SU-DHL-6 (cell line): Measurements from ENCODE around the gene HNF1B.
"Not testable (repeated sequence)": the region's sequence is repeated elsewhere in the genome, so short reads cannot be mapped to it uniquely, and the experiment has no call there.

Experiments used
- H2AFZ ChIP-seq: fragments of 200-600 bp; sonication (generic); 2 replicates; pipeline ENCODE4 v1.6.1; 2014; ENCODE audit warnings: low read depth, mild to moderate bottlenecking, moderate library complexity, mixed read lengths, antibody characterized with exemption, low read length; ENCODE audit not compliant: severe bottlenecking
- H3F3A ChIP-seq: fragments of 200-600 bp; shearing (Covaris generic); 2 replicates; pipeline ENCODE4 v1.6.0; 2016; ENCODE audit warnings: antibody characterized with exemption, mild to moderate bottlenecking; ENCODE audit not compliant: insufficient read depth
- H3K27ac ChIP-seq: fragments of 200-600 bp; sonication (generic); 2 replicates; pipeline ENCODE4 v1.5.1; 2016; ENCODE audit warnings: low read depth, mild to moderate bottlenecking, low read length, moderate library complexity, mixed read lengths
- H3K27me3 ChIP-seq: fragments of 200-600 bp; sonication (generic), shearing (Covaris generic); 2 replicates; pipeline ENCODE4 v1.6.0; 2014; ENCODE audit warnings: mild to moderate bottlenecking, low read length
- H3K36me3 ChIP-seq: fragments of 200-600 bp; sonication (generic); 2 replicates; pipeline ENCODE4 v1.6.1; 2014; ENCODE audit warnings: mild to moderate bottlenecking, low read length, mixed read lengths
- H3K4me2 ChIP-seq: fragments of 300-600, 200-600 bp; shearing (Covaris generic), sonication (generic); 2 replicates; pipeline ENCODE4 v1.6.0; 2014; ENCODE audit warnings: low read length, low read depth, mild to moderate bottlenecking; ENCODE audit not compliant: poor library complexity, severe bottlenecking
- H3K4me3 ChIP-seq: fragments of 200-600 bp; sonication (generic); 2 replicates; pipeline ENCODE4 v1.5.1; 2014; ENCODE audit warnings: antibody characterized with exemption, low read length, mild to moderate bottlenecking, mixed read lengths; ENCODE audit not compliant: insufficient read depth, poor library complexity, severe bottlenecking
- H3K79me2 ChIP-seq: fragments of 200-600 bp; sonication (generic); 2 replicates; pipeline ENCODE4 v1.6.1; 2014; ENCODE audit warnings: mild to moderate bottlenecking, low read length, moderate library complexity; ENCODE audit not compliant: insufficient read depth
- H3K9ac ChIP-seq: fragments of 200-600 bp; sonication (generic); 2 replicates; pipeline ENCODE4 v1.7.0; 2014; ENCODE audit warnings: mild to moderate bottlenecking, low read length
- H3K9me2 ChIP-seq: fragments of 200-600 bp; sonication (generic); replicated peaks from 2 replicates; pipeline ENCODE4 v1.6.1; 2014; ENCODE audit warnings: low read length; ENCODE audit not compliant: insufficient read depth
- H3K9me3 ChIP-seq: fragments of 200-600 bp; sonication (generic); 2 replicates; pipeline ENCODE4 v1.6.1; 2014; ENCODE audit warnings: low read length, mixed read lengths; ENCODE audit not compliant: insufficient read depth
- H4K20me1 ChIP-seq: fragments of 200-600 bp; sonication (generic); 2 replicates; pipeline ENCODE4 v1.6.1; 2014; ENCODE audit warnings: low read depth, mild to moderate bottlenecking, antibody characterized with exemption, low read length, moderate library complexity, mixed read lengths
- CTCF ChIP-seq: fragments of 200-600 bp; sonication (generic); IDR thresholded peaks from one replicate; pipeline ENCODE4 v1.5.1; 2017; ENCODE audit warnings: antibody characterized with exemption, mild to moderate bottlenecking, low read length, moderate library complexity; ENCODE audit not compliant: insufficient read depth, poor library complexity, severe bottlenecking
- EZH2phosphoT487 ChIP-seq: fragments of 200-600 bp; sonication (generic), shearing (Covaris generic); conservative IDR thresholded peaks from 2 replicates; pipeline ENCODE4 v1.6.1; 2018; ENCODE audit warnings: mild to moderate bottlenecking, antibody characterized with exemption, low read length, moderate library complexity, mixed read lengths

HNF1B gene

GRCh38 chr17:37787055-37787757 is 42.3 kb upstream of the HNF1B start:
- no peak overlapping the region for H2AFZ ChIP-seq
- no peaks in the 10 kb centered on the region for H3K79me2 ChIP-seq
- no peaks in the 10 kb centered on the region for H3K27me3 ChIP-seq
- no peak overlapping the region for H3K27ac ChIP-seq
- H3F3A ChIP-seq = no peaks in the 10 kb centered on the region
- no peaks in the 10 kb centered on the region for H3K36me3 ChIP-seq
- H3K9me3 ChIP-seq = no peaks in the 10 kb centered on the region
- H4K20me1 ChIP-seq = no peaks in the 10 kb centered on the region
- no peak overlapping the region for H3K4me2 ChIP-seq
- no peak overlapping the region for H3K9ac ChIP-seq
- H3K9me2 ChIP-seq = no peaks in the 10 kb centered on the region
- TF ChIP-seq EZH2phosphoT487 (no peak), CTCF (no peak)
- no peak overlapping the region for H3K4me3 ChIP-seq

- Histone ChIP-seq H3K36me3 (no peaks in the 10 kb centered on the region), H3K27me3 (no peaks in the 10 kb centered on the region), H3K9me3 (no peaks in the 10 kb centered on the region), H2AFZ (no peak overlapping the region), H3K27ac (no peak overlapping the region), H3K4me2 (no peak overlapping the region), H3K9me2 (no peaks in the 10 kb centered on the region), H3K79me2 (no peaks in the 10 kb centered on the region), H3K4me3 (no peak overlapping the region), H3K9ac (no peak overlapping the region), H4K20me1 (no peaks in the 10 kb centered on the region), H3F3A (no peaks in the 10 kb centered on the region)
- TF ChIP-seq EZH2phosphoT487 (no peak), CTCF (no peak)
Observed at GRCh38 chr17:37786481-37786880, 41.6 kb upstream of the HNF1B start.

- not testable (repeated sequence) for H4K20me1 ChIP-seq, H3K4me3 ChIP-seq, H2AFZ ChIP-seq, H3K9me3 ChIP-seq, H3K27me3 ChIP-seq, H3K36me3 ChIP-seq, H3F3A ChIP-seq, H3K9me2 ChIP-seq, H3K9ac ChIP-seq, H3K79me2 ChIP-seq, H3K27ac ChIP-seq, H3K4me2 ChIP-seq
Observed at GRCh38 chr17:37782460-37782859, 37.6 kb upstream of the HNF1B start.

GRCh38 chr17:37781451-37781850 is 36.6 kb upstream of the HNF1B start:
- Histone ChIP-seq H2AFZ (no peak overlapping the region), H3K36me3 (no peaks in the 10 kb centered on the region), H3K9me2 (no peaks in the 10 kb centered on the region), H3K9me3 (no peaks in the 10 kb centered on the region), H3K79me2 (no peaks in the 10 kb centered on the region), H3K4me3 (no peak overlapping the region), H3K27me3 (no peaks in the 10 kb centered on the region), H3K4me2 (no peak overlapping the region), H3K27ac (no peak overlapping the region), H3F3A (no peaks in the 10 kb centered on the region), H4K20me1 (no peaks in the 10 kb centered on the region), H3K9ac (no peak overlapping the region)
- no peak for TF ChIP-seq EZH2phosphoT487
- TF ChIP-seq CTCF = no peak
